Kidney glomerular epithelial cell (primary cell): ENCODE data around the gene SALL4.

Experiments used
- DNase-seq: peaks from one replicate; lab custom pipeline; 2025; lab: John Stamatoyannopoulos, UW

Gene SALL4

DNA sequence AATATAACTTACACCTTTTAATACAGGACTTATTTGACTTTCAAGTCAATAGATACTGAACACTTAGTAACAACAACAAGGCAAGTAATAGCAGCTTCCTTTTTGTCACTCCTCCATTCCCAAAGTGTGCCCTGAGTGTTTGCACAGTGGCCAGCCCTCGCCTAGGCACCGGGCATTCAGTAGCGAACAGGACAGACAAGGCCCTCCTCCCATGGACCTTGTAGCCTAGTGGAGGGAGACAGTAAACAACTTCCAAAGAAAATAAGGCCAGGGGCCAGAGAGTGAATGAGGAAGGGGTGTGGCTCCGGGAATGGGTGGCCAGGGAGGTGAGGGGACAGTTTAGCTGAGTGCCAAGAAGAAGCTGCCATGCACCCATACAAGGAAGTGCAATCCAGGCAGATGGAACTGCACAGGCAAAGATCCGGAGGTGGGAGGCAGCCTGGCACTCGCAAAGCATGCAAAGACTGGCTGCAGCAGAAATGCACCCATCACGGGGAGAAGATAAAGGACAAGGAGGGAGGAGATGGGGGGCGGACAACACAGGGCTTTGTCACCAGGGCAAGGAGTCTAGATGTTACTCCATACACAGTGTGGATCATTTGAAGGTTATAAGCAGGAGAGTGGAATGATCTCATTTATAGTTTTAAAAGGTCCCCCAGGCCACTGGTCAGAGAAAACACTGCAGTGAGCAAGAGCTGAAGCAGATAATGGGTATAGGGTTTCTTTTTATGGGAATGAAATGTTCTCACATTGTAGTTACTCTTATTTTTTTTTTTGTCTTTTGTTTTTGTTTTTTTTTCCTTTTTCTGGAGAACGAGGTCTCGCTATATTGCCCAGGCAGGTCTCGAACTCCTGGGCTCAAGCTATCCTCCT lies 66.4 kb downstream of the SALL4 start:
- DNase-seq: no peak

DNA sequence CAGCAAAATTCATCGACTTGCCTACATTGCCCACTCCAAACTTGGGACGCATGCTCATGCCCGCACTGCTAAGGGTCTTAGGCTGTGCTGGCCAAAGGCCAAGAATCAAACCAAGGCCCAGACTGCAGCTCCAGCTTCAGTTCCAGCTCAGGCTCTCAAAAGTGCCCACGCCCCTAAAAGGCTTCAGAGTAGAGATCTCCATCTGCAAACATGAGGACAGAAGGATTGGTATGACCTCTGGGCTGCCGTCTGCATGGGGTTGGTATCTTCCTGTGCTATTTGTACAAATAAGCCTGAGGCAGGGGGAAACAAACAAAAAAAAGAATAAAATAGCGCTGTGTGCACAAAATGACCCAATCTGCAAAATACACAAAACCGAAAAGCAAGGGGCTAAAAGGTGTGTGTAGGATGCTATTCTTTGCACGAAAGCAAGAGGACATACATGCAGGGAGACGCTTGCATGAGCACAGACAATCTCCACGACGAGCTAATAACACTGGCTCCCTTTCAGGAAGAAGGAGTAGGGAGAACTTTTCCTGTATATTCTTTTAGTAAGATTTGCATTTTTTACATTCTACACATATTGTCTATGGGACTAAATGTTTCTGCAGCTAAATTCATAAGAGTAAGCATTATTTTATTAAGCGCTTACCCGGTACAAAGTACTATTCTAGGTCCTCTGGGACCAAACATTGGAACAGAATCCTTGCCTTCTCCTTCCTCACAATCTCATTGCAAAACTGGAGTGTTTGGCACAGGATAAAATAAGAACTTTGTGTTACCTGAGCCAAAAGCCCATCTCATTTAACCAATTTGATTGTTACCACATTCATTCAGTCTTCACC lies 67.2 kb downstream of the SALL4 start:
- DNase-seq: no peak

- DNase-seq: no peak
Measured at GRCh38 chr20:51733070-51733469, 69.3 kb downstream of the SALL4 start.
